Measurements from ENCODE around the gene NRIP1. TPM values are rescaled to one million over a fixed set of nuclear protein-coding genes. Genes with fewer than 3 reads are reported as not detected.

The NRIP1 gene
- total and polyA plus RNA-seq, 2 donors: 22.5 to 46.7 TPM

- Histone ChIP-seq H3K4me3 (ENCODE audit: low read length in 2 of 2) (no peak overlapping the region), H3K27ac (ENCODE audit: low read depth in 1 of 2, low read length in 1 of 2) (no peak overlapping the region), H3K27me3 (ENCODE audit: control insufficient read depth in 2 of 2, insufficient read depth in 1 of 2, low read length in 1 of 2) (no peaks in the 10 kb centered on the region), H3K9me3 (ENCODE audit: control insufficient read depth in 2 of 2, insufficient read depth in 1 of 2, low read length in 1 of 2) (no peaks in the 10 kb centered on the region), H3K36me3 (ENCODE audit: control insufficient read depth in 2 of 2, insufficient read depth in 2 of 2, low read length in 1 of 2) (no peaks in the 10 kb centered on the region), H3K4me1 (ENCODE audit: control insufficient read depth in 2 of 2, insufficient read depth in 2 of 2, low read length in 2 of 2) (no peaks in the 10 kb centered on the region)
- no peak for DNase-seq (ENCODE audit: low read depth in 6 of 9, low spot score in 9 of 9)
- 99% methylated on average over 1 of the region's 1 CpG for WGBS
These were observed 31.3 kb upstream of the NRIP1 start for GRCh38 chr21:15096146-15096545.

GRCh38 chr21:15095326-15095725, 30.5 kb upstream of the NRIP1 start:
- H3K36me3 ChIP-seq (ENCODE audit: control insufficient read depth in 2 of 2, insufficient read depth in 2 of 2, low read length in 1 of 2): no peaks in the 10 kb centered on the region
- no peak overlapping the region for H3K4me3 ChIP-seq (ENCODE audit: low read length in 2 of 2)
- no peaks in the 10 kb centered on the region for H3K4me1 ChIP-seq (ENCODE audit: control insufficient read depth in 2 of 2, insufficient read depth in 2 of 2, low read length in 2 of 2)
- DNase-seq (ENCODE audit: low read depth in 6 of 9, low spot score in 9 of 9): no peak
- H3K9me3 ChIP-seq (ENCODE audit: control insufficient read depth in 2 of 2, insufficient read depth in 1 of 2, low read length in 1 of 2): no peaks in the 10 kb centered on the region
- H3K27ac ChIP-seq (ENCODE audit: low read depth in 1 of 2, low read length in 1 of 2): no peak overlapping the region
- 40% methylated on average over 1 of the region's 1 CpG for WGBS
- no peaks in the 10 kb centered on the region for H3K27me3 ChIP-seq (ENCODE audit: control insufficient read depth in 2 of 2, insufficient read depth in 1 of 2, low read length in 1 of 2)

- no peaks in the 10 kb centered on the region for H3K36me3 ChIP-seq (ENCODE audit: control insufficient read depth in 2 of 2, insufficient read depth in 2 of 2, low read length in 1 of 2)
- H3K27me3 ChIP-seq (ENCODE audit: control insufficient read depth in 2 of 2, insufficient read depth in 1 of 2, low read length in 1 of 2): no peaks in the 10 kb centered on the region
- no peak overlapping the region for H3K27ac ChIP-seq (ENCODE audit: low read depth in 1 of 2, low read length in 1 of 2)
- H3K4me3 ChIP-seq (ENCODE audit: low read length in 2 of 2): no peak overlapping the region
- 96% methylated on average over 4 of the region's 4 CpGs for WGBS
- no peak for DNase-seq (ENCODE audit: low read depth in 6 of 9, low spot score in 9 of 9)
- H3K4me1 ChIP-seq (ENCODE audit: control insufficient read depth in 2 of 2, insufficient read depth in 2 of 2, low read length in 2 of 2): no peaks in the 10 kb centered on the region
- no peaks in the 10 kb centered on the region for H3K9me3 ChIP-seq (ENCODE audit: control insufficient read depth in 2 of 2, insufficient read depth in 1 of 2, low read length in 1 of 2)
These were observed 29.9 kb upstream of the NRIP1 start for GRCh38 chr21:15094706-15095105.

- Histone ChIP-seq H3K36me3 (ENCODE audit: control insufficient read depth in 2 of 2, insufficient read depth in 2 of 2, low read length in 1 of 2) (no peaks in the 10 kb centered on the region), H3K4me3 (ENCODE audit: low read length in 2 of 2) (no peak overlapping the region), H3K27me3 (ENCODE audit: control insufficient read depth in 2 of 2, insufficient read depth in 1 of 2, low read length in 1 of 2) (no peaks in the 10 kb centered on the region), H3K9me3 (ENCODE audit: control insufficient read depth in 2 of 2, insufficient read depth in 1 of 2, low read length in 1 of 2) (no peaks in the 10 kb centered on the region), H3K4me1 (ENCODE audit: control insufficient read depth in 2 of 2, insufficient read depth in 2 of 2, low read length in 2 of 2) (no peaks in the 10 kb centered on the region), H3K27ac (ENCODE audit: low read depth in 1 of 2, low read length in 1 of 2) (no peak overlapping the region)
- WGBS: 94% methylated on average over 1 of the region's 1 CpG
- no peak for DNase-seq (ENCODE audit: low read depth in 6 of 9, low spot score in 9 of 9)
These were observed 28.4 kb upstream of the NRIP1 start for GRCh38 chr21:15093216-15093615.

GRCh38 chr21:15092745-15093144, 27.9 kb upstream of the NRIP1 start:
- Histone ChIP-seq H3K27ac (ENCODE audit: low read depth in 1 of 2, low read length in 1 of 2) (no peak overlapping the region), H3K4me1 (ENCODE audit: control insufficient read depth in 2 of 2, insufficient read depth in 2 of 2, low read length in 2 of 2) (no peaks in the 10 kb centered on the region), H3K4me3 (ENCODE audit: low read length in 2 of 2) (no peak overlapping the region), H3K9me3 (ENCODE audit: control insufficient read depth in 2 of 2, insufficient read depth in 1 of 2, low read length in 1 of 2) (no peaks in the 10 kb centered on the region), H3K36me3 (ENCODE audit: control insufficient read depth in 2 of 2, insufficient read depth in 2 of 2, low read length in 1 of 2) (no peaks in the 10 kb centered on the region), H3K27me3 (ENCODE audit: control insufficient read depth in 2 of 2, insufficient read depth in 1 of 2, low read length in 1 of 2) (no peaks in the 10 kb centered on the region)
- DNase-seq (ENCODE audit: low read depth in 6 of 9, low spot score in 9 of 9): no peak
- 97% methylated on average over 2 of the region's 2 CpGs for WGBS

- Histone ChIP-seq H3K36me3 (ENCODE audit: control insufficient read depth in 2 of 2, insufficient read depth in 2 of 2, low read length in 1 of 2) (no peaks in the 10 kb centered on the region), H3K4me3 (ENCODE audit: low read length in 2 of 2) (no peak overlapping the region), H3K4me1 (ENCODE audit: control insufficient read depth in 2 of 2, insufficient read depth in 2 of 2, low read length in 2 of 2) (no peaks in the 10 kb centered on the region), H3K27me3 (ENCODE audit: control insufficient read depth in 2 of 2, insufficient read depth in 1 of 2, low read length in 1 of 2) (no peaks in the 10 kb centered on the region), H3K27ac (ENCODE audit: low read depth in 1 of 2, low read length in 1 of 2) (no peak overlapping the region), H3K9me3 (ENCODE audit: control insufficient read depth in 2 of 2, insufficient read depth in 1 of 2, low read length in 1 of 2) (no peaks in the 10 kb centered on the region)
- 94% methylated on average over 1 of the region's 1 CpG for WGBS
- no peak for DNase-seq (ENCODE audit: low read depth in 6 of 9, low spot score in 9 of 9)
These were observed 25.6 kb upstream of the NRIP1 start for GRCh38 chr21:15090390-15090789.

- Histone ChIP-seq H3K4me1 (ENCODE audit: control insufficient read depth in 2 of 2, insufficient read depth in 2 of 2, low read length in 2 of 2) (no peaks in the 10 kb centered on the region), H3K27me3 (ENCODE audit: control insufficient read depth in 2 of 2, insufficient read depth in 1 of 2, low read length in 1 of 2) (no peaks in the 10 kb centered on the region), H3K9me3 (ENCODE audit: control insufficient read depth in 2 of 2, insufficient read depth in 1 of 2, low read length in 1 of 2) (no peaks in the 10 kb centered on the region), H3K27ac (ENCODE audit: low read depth in 1 of 2, low read length in 1 of 2) (no peak overlapping the region), H3K36me3 (ENCODE audit: control insufficient read depth in 2 of 2, insufficient read depth in 2 of 2, low read length in 1 of 2) (no peaks in the 10 kb centered on the region), H3K4me3 (ENCODE audit: low read length in 2 of 2) (no peak overlapping the region)
- no peak for DNase-seq (ENCODE audit: low read depth in 6 of 9, low spot score in 9 of 9)
- WGBS: 95% methylated on average over 1 of the region's 1 CpG
These were observed 23.7 kb upstream of the NRIP1 start for GRCh38 chr21:15088488-15088887.

GRCh38 chr21:15084668-15085067, 19.9 kb upstream of the NRIP1 start:
- no peak for DNase-seq (ENCODE audit: low read depth in 6 of 9, low spot score in 9 of 9)
- no peaks in the 10 kb centered on the region for H3K4me1 ChIP-seq (ENCODE audit: control insufficient read depth in 2 of 2, insufficient read depth in 2 of 2, low read length in 2 of 2)

GRCh38 chr21:15080526-15080925, 15.7 kb upstream of the NRIP1 start:
- Histone ChIP-seq H3K27me3 (ENCODE audit: control insufficient read depth in 2 of 2, insufficient read depth in 1 of 2, low read length in 1 of 2) (no peaks in the 10 kb centered on the region), H3K4me3 (ENCODE audit: low read length in 2 of 2) (no peak overlapping the region), H3K36me3 (ENCODE audit: control insufficient read depth in 2 of 2, insufficient read depth in 2 of 2, low read length in 1 of 2) (no peaks in the 10 kb centered on the region), H3K4me1 (ENCODE audit: control insufficient read depth in 2 of 2, insufficient read depth in 2 of 2, low read length in 2 of 2) (peaks cover 0 to 2% of the 10 kb centered on the region in 2 donors), H3K27ac (ENCODE audit: low read depth in 1 of 2, low read length in 1 of 2) (no peak overlapping the region), H3K9me3 (ENCODE audit: control insufficient read depth in 2 of 2, insufficient read depth in 1 of 2, low read length in 1 of 2) (no peaks in the 10 kb centered on the region)
- DNase-seq (ENCODE audit: low read depth in 6 of 9, low spot score in 9 of 9): no peak
- WGBS: 93% methylated on average over 2 of the region's 2 CpGs

More at GRCh38 chr21:15084668-15085067, 19.9 kb upstream of the NRIP1 start:
- Histone ChIP-seq H3K9me3 (ENCODE audit: control insufficient read depth in 2 of 2, insufficient read depth in 1 of 2, low read length in 1 of 2) (no peaks in the 10 kb centered on the region), H3K27me3 (ENCODE audit: control insufficient read depth in 2 of 2, insufficient read depth in 1 of 2, low read length in 1 of 2) (no peaks in the 10 kb centered on the region), H3K27ac (ENCODE audit: low read depth in 1 of 2, low read length in 1 of 2) (no peak overlapping the region), H3K4me3 (ENCODE audit: low read length in 2 of 2) (no peak overlapping the region), H3K36me3 (ENCODE audit: control insufficient read depth in 2 of 2, insufficient read depth in 2 of 2, low read length in 1 of 2) (no peaks in the 10 kb centered on the region)

GRCh38 chr21:15079269-15079668, 14.5 kb upstream of the NRIP1 start:
- no peak for DNase-seq (ENCODE audit: low read depth in 6 of 9, low spot score in 9 of 9)
- H3K27me3 ChIP-seq (ENCODE audit: control insufficient read depth in 2 of 2, insufficient read depth in 1 of 2, low read length in 1 of 2): no peaks in the 10 kb centered on the region
- no peaks in the 10 kb centered on the region for H3K36me3 ChIP-seq (ENCODE audit: control insufficient read depth in 2 of 2, insufficient read depth in 2 of 2, low read length in 1 of 2)
- no peak overlapping the region for H3K4me3 ChIP-seq (ENCODE audit: low read length in 2 of 2)
- peaks cover 0 to 2% of the 10 kb centered on the region in 2 donors for H3K4me1 ChIP-seq (ENCODE audit: control insufficient read depth in 2 of 2, insufficient read depth in 2 of 2, low read length in 2 of 2)
- H3K27ac ChIP-seq (ENCODE audit: low read depth in 1 of 2, low read length in 1 of 2): peak overlapping the region in 1 of 2 donors; percentile 5
- 97% methylated on average over 10 of the region's 10 CpGs for WGBS
- no peaks in the 10 kb centered on the region for H3K9me3 ChIP-seq (ENCODE audit: control insufficient read depth in 2 of 2, insufficient read depth in 1 of 2, low read length in 1 of 2)
